Left ventricle myocardium inferior (tissue), 1 donor: Measurements from ENCODE around the gene CAPN5. TPM values are rescaled to one million over a fixed set of nuclear protein-coding genes. Genes with fewer than 3 reads are reported as not detected.

ENCODE experiments used
- DNase-seq: peaks from one replicate; pipeline ENCODE4 v3.0.0-alpha.2; 2020
- H3K27ac ChIP-seq: fragments of 200-600 bp; replicated peaks from 2 replicates; pipeline ENCODE4 v1.8.0; 2021
- H3K27me3 ChIP-seq: fragments of 200-600 bp; 2 replicates; pipeline ENCODE4 v1.8.0; 2021; ENCODE audit warnings: low read depth
- H3K36me3 ChIP-seq: fragments of 200-600 bp; 2 replicates; pipeline ENCODE4 v1.8.0; 2021
- H3K4me1 ChIP-seq: fragments of 200-600 bp; 2 replicates; pipeline ENCODE4 v1.8.0; 2021
- H3K4me3 ChIP-seq: fragments of 200-600 bp; 2 replicates; pipeline ENCODE4 v1.8.0; 2021; ENCODE audit warnings: mild to moderate bottlenecking, moderate library complexity
- H3K9me3 ChIP-seq: fragments of 200-600 bp; replicated peaks from 2 replicates; pipeline ENCODE4 v1.8.0; 2021
- intact Hi-C: fragments of 100-400 bp; cut with micrococcal nuclease; formaldehyde crosslinking; loops from one replicate; pipeline ENCODE4 v1.11.0; 2022
- total RNA-seq: library from RNA; stranded (reverse); fragmentation: NEBNext Ultra II Directional; extraction: Animal tissue kit (Norgen Biotek cat#: 25700); gene quantifications from one replicate; pipeline ENCODE4 v1.2.1, GENCODE V29; 2021
- TF ChIP-seq, protein P1 (sequence below): fragments of 200-600 bp; IDR thresholded peaks from 2 replicates; pipeline ENCODE4 v1.8.0; 2021; ENCODE audit warnings: antibody characterized with exemption, mild to moderate bottlenecking, borderline replicate concordance
- donor health status: DM: no; HTN: yes; CAD: no; lungs with severe emphysema.

CAPN5 gene
- total RNA-seq, 1 donor from 2014 or later = 2.3 TPM

DNA sequence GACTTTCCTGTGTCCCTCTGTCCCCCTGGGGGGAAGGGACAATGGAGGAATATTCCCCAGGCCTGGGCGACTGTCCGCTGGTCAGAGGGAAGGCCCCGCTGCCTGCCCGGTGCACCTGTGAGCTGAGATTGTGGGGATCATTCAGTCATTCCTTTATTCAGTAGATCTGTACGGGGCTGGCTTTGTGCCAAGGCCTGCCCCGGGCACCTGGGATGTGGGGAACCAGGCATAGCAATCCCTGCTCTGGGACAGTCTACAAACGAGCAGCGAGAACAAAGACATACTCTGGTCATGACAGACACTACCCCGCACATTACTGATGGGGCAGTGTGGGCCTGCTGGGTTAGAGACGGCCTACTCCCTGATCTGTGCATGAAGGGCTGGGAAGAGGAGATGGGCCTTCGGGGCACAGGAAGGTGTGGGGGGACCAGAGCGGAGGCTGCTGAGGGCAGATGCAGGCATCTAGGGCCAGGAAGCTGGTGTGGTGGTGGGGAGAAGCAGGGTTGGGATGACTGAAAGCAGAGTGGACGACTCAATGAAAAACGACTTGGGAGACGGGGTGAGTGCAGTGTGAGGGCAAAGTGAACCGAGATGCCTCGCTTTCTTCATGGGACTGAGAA is 59.5 kb downstream of the CAPN5 start:
- no peak for DNase-seq
- Histone ChIP-seq H3K4me3 (no peak overlapping the region), H3K9me3 (no peaks in the 10 kb centered on the region), H3K4me1 (peaks cover 37% of the 10 kb centered on the region), H3K36me3 (no peaks in the 10 kb centered on the region), H3K27me3 (peaks cover 13% of the 10 kb centered on the region), H3K27ac (no peak overlapping the region)
- intact Hi-C loops = loop anchor here (5.0 kb wide), 1 partner anchor 61 kb away; no protein-coding TSS in a partner anchor
- TF ChIP-seq, protein P1, sequence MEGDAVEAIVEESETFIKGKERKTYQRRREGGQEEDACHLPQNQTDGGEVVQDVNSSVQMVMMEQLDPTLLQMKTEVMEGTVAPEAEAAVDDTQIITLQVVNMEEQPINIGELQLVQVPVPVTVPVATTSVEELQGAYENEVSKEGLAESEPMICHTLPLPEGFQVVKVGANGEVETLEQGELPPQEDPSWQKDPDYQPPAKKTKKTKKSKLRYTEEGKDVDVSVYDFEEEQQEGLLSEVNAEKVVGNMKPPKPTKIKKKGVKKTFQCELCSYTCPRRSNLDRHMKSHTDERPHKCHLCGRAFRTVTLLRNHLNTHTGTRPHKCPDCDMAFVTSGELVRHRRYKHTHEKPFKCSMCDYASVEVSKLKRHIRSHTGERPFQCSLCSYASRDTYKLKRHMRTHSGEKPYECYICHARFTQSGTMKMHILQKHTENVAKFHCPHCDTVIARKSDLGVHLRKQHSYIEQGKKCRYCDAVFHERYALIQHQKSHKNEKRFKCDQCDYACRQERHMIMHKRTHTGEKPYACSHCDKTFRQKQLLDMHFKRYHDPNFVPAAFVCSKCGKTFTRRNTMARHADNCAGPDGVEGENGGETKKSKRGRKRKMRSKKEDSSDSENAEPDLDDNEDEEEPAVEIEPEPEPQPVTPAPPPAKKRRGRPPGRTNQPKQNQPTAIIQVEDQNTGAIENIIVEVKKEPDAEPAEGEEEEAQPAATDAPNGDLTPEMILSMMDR = no peak

DNA sequence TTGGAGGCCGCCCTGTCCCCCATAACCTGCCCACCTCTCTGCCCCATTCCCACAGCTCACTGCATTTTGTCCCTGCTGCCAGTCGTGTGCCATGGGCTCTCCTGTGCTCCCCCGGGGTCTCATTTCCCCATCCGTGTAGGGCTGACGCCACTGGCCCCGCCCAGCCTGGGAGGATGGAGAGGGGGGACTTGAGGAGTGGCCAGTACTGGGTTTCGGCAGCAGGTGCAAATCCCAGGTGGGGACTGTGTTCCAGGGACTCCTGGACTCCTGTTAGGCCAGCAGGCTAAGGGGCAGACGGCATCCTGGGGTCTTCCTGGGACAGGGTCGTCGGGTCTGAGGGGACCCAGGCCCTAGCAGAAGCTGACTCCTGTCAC is 60.1 kb downstream of the CAPN5 start:
- TF ChIP-seq, protein P1 = no peak
- Histone ChIP-seq H3K36me3 (no peaks in the 10 kb centered on the region), H3K4me1 (peaks cover 43% of the 10 kb centered on the region), H3K4me3 (peak overlapping the region; percentile 64), H3K27ac (no peak overlapping the region), H3K27me3 (peaks cover 13% of the 10 kb centered on the region), H3K9me3 (no peaks in the 10 kb centered on the region)
- no peak for DNase-seq
- intact Hi-C loops = loop anchor here (5.0 kb wide), 1 partner anchor 60 kb away; no protein-coding TSS in a partner anchor

DNA sequence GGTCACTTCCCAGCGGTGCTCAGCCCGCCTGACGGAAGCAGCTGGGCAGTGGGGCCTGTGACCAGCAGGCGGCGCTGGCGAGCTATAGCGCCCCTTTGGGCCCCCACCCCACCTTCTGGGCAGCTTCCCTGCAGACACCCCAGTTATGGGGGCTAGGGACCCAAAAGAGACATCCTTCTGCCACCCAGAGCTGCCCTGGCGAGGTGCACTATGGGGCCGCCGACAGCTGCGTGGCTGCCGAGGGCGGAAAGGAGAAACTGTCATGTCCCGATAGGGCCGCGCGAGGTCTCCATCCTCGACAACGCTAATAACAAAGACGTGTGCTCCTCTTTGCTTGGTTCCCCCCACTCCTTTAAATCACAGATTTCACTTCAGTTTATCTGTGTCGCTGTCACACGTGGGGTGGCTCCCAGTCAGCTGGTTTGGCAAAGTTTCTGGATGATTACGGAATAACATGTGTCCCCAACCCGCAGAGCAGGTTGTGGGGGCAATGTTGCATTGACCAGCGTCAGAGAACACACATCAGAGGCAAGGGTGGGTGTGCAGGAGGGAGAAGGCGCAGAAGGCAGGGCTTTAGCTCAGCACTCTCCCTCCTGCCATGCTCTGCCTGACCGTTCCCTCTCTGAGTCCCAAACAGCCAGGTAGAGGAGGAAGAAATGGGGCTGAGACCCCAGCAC is 60.6 kb downstream of the CAPN5 start:
- TF ChIP-seq, protein P1 = peak; percentile 97
- Histone ChIP-seq H3K27me3 (peaks cover 13% of the 10 kb centered on the region), H3K9me3 (no peaks in the 10 kb centered on the region), H3K27ac (peak overlapping the region; percentile 57), H3K4me1 (peaks cover 47% of the 10 kb centered on the region), H3K36me3 (no peaks in the 10 kb centered on the region), H3K4me3 (peak overlapping the region; percentile 64)
- peak; percentile 51 for DNase-seq
- intact Hi-C loops = loop anchor here (5.0 kb wide), 1 partner anchor 60 kb away; no protein-coding TSS in a partner anchor

DNA sequence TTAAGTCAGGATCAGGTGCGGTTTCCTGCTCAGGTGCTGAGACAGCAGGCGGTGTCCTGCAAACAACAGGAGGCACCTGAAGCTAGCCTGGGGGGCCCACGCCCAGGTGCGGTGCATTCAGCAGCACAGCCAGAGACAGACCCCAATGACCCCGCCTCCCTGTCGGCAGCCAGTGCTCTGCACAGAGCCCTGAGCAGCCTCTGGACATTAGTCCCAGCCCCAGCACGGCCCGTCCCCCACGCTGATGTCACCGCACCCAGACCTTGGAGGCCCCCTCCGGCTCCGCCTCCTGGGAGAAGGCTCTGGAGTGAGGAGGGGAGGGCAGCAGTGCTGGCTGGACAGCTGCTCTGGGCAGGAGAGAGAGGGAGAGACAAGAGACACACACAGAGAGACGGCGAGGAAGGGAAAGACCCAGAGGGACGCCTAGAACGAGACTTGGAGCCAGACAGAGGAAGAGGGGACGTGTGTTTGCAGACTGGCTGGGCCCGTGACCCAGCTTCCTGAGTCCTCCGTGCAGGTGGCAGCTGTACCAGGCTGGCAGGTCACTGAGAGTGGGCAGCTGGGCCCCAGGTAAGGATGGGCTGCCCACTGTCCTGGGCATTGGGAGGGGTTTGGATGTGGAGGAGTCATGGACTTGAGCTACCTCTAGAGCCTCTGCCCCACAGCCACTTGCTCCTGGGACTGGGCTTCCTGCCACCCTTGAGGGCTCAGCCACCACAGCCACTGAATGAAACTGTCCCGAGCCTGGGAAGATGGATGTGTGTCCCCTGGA is 61.3 kb downstream of the CAPN5 start, which contains the start of gene MYO7A:
MYO7A (plus strand) TSS at position 327 of the 772 bp plus-strand sequence. CDS start 2,389 bp downstream, outside the sequence.
- peak within 1 kb of the TSS; percentile 64 for H3K4me3 ChIP-seq
- H3K27ac ChIP-seq = peak within 1 kb of the TSS; percentile 57
- peaks cover 47% of the 10 kb centered on the region for H3K4me1 ChIP-seq
- TF ChIP-seq, protein P1 = no peak
- H3K9me3 ChIP-seq = no peaks in the 10 kb centered on the region
- H3K27me3 ChIP-seq = peaks cover 13% of the 10 kb centered on the region
- no peaks in the 10 kb centered on the region for H3K36me3 ChIP-seq
- intact Hi-C loops = loop anchor here (5.0 kb wide), 1 partner anchor 59 kb away; no protein-coding TSS in a partner anchor
- DNase-seq = peak; percentile 70
